Mesenteric fat pad (tissue), 1 donor: ENCODE data around the gene CARHSP1. TPM values are rescaled to one million over a fixed set of nuclear protein-coding genes. Genes with fewer than 3 reads are reported as not detected.
"Not testable (repeated sequence)": the region's sequence is repeated elsewhere in the genome, so short reads cannot be mapped to it uniquely, and the experiment has no call there.

Experiments
- DNase-seq: peaks from one replicate; pipeline ENCODE4 v3.0.0-alpha.2; 2020; ENCODE audit warnings: low spot score
- total RNA-seq: library from RNA; stranded (reverse); fragmentation: NEBNext Ultra II Directional; extraction: Animal tissue kit (Norgen Biotek cat#: 25700); gene quantifications from one replicate; pipeline ENCODE4 v1.2.1, GENCODE V29; 2021
- donor health status: DM: yes; HTN: yes; CAD: no.

CARHSP1 gene
- total RNA-seq, 1 donor from 2014 or later: 90.0 TPM

DNA sequence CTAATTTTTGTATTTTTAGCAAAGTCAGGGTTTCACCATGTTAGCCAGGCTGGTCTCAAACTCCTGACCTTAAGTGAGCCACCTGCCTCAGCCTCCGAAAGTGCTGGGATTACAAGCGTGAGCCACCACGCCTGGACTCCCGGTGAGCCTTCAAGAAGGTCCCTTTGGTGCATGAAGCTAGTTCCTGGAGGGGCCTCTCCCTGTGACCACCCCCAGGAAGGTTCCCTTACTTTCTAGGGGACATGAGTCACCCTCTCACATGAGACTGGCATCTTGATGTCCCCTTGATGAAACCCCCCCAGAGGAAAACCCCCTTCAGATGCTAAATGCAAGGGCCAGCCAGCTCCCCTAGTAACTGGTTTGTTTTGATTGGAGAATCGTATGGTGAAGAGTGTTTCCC lies 12.8 kb downstream of the CARHSP1 start:
- no peak for DNase-seq

DNA sequence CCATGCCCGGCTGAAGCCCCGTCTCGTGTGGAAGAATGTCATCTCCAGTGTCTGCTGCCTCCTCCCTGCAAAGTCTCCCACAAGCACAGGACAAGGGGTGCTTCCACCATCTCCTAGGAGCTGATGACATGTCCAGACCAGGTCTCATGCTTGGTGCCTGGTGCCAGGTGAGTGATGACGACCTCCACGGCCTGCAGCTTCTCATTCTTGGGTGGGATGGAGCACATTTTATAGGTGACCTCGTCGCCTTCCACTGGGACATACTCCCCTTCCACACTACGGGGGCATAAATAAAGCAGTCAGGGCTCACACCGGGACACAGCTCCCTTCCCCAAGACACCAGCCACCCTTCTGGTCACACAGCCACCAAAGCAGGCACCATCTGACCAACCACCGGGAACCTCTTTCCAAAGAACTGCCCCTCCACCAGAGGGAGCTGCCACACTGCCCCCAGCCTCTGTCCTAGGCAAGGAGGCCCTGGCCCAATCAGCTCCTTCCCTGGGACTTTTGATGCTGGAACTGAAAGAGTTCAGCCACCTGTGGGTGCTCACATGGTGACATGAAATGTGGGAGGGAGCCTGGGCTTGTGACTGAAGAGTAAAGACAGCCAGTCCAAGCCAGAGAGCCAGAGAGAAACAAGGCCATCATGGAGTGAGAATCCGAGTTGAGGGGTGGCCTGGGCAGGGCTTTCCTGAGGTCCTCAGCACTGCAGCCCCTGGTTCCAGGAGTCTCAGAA lies 13.6 kb downstream of the CARHSP1 start:
- no peak for DNase-seq

DNA sequence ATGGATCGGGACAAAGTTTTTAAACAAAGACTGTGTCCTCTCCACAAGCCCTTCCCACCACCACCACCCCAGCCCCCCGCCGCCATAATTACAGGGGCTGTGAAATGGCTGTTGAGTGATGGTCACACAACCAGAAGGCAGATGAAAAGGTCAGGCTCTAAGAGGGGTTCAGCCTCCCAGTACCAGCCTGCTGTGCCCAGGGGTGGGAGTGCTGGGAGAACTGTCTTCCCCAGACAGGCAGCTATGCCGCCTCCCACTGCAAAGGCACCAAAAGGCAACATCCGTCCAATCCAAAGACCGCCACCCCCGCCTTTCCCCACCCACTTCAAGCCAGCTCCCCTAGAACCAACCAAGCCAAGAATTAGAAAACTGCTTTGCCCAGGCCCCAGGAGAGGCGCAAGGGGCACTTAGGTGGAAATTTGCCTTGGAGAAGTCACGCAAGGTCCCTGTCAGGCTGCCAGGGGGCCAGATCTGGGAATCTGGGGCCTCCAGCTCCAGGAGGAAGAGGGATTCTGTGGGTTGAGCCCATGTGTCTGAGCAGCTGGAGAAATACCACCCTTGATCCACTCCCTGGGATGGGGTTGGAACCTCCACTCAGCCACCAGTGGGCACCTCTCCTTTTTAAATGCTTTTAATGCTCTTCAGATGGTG lies 14.4 kb downstream of the CARHSP1 start:
- DNase-seq: no peak

DNA sequence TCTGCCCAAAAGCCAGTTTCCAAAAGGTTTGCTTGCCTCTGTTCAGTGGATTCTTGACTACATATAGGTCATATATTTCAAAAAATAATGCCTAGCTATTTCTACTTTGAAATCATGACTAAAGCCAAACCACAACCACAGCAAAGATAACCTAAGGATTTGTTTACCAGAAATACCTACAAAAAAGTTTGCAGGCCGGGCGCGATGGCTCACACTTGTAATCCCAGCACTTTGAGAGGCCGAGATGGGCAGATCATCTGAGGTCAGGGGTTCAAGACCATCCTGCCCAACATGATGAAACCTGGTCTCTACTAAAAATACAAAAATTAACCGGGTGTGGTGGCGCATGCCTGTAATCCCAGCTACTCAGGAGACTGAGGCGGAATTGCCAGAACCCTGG lies 15.2 kb downstream of the CARHSP1 start:
- no peak for DNase-seq

DNA sequence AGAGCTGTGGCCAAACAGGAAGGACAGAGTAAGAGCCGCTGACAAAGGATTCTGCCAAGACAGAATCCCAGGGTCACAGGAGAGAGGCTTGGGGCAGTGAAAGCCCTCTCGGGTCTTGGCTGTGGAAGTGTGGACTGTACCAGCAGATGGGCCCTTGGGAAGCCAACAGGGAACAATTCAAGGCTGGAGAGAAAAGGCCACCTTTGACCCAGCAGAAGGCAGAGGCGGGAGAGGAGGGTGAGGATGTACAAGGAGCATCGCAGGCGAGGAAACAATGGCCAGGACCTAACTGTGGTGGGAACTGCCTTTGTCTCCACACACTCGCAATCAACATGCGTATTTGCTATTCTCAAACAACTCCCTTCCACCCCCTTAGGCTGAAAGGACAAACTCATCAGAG lies 15.7 kb downstream of the CARHSP1 start:
- no peak for DNase-seq

DNA sequence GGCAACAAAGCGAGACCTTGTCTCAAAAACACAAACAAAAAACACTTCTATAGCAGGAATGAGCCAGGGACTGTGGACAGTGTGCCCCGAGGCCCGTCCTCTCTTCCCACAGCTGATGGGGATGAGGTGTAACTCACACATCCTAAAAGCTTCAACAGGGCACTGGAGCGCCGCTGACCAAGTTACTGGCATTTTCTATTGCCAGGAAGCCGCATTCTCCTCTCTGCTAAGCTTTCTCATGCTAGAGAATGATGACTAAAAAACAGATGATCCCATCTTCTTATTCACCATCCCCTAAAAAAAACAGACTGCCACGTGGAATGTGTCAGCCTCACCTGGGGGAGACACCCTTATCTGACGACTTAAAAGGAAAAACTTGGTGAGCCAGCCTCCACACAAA lies 16.3 kb downstream of the CARHSP1 start:
- DNase-seq: no peak

DNA sequence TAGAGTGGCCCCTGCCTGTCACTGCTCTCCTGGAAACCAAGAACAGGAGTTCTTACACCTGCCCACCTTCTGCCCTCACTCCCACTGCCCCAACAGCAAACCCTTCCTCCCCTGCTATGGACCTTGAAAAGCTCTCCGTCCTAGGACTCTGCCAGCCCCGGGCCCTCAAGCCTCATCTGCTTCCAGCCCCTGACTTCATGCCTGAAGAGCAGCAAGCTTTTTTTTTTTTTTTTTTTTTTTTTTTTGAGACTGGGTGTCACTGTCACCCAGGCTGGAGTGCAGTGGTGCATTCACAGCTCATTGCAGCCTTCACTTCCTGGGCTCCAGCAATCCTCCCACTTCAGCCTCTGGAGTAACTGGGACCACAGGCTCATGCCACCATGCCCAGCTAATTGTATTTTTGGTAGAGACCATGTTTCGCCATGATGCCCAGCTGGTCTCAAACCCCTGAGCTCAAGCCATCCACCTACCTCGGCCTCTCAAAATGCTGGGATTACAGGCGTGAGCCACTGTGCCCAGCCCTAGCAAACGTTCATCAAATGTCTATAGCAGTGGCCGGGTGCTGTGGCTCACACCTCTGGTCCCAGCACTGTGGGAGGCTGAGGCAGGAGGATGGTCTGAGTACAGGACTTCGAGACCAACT lies 16.9 kb downstream of the CARHSP1 start:
- no peak for DNase-seq

DNA sequence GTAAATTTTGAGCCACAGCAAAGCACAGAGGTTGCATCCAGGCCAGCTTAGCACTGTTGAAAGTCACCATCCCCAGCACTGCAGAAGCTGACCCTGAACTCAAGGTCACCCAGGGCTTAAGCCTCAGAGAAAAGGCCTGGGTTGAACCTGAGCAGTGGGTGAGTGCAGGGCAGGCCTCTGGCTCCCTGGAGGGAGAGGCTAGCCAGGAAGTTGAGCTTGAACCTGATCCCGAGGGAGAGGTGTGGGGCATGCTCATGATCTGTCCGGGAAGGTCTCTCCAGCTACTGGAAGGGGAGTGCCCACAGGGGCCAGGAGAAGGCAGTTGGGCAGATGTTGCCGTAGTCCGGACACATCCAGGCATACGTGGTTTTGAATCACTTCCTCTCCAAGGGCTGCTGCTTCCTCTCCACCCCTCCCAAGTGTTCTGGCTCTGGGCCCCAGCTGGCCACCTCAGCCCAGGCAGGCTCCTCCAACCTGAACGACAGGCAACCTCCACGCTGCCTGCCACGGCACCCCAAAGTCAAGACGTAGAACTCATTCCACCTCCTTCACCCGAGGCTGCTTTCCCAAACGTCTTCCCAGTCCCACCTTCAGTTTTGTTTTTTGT lies 18.4 kb downstream of the CARHSP1 start:
- DNase-seq: peak; percentile 89

DNA sequence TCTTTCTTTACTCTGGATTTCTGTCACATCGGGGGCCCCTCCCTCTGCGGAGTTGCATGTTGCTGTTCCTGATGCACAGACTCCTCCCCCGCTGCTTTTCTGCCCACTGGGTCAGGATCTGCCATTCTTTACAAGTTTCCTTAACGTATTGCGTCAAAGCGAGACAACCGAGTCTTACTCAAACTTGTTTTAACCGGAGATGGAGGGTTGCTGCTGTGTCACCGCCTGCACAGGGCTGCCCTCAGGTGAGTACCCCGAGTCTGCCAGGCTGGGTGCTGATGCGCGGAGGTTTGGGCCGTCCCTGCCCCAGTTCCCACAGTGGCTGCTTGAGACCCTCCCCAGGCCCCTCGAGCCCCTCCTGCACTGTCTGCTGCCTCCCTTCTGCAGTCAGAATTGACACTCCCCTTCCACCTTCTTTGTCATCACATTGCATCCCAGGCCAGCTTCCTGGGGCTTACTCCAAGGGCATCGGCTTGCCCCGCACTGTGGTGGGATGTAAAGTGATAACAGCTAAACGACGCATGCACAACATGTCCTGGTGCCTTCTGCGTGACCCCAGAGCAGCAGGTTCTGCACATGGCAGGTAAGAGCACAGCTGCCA lies 19.3 kb downstream of the CARHSP1 start:
- DNase-seq: peak; percentile 78

DNA sequence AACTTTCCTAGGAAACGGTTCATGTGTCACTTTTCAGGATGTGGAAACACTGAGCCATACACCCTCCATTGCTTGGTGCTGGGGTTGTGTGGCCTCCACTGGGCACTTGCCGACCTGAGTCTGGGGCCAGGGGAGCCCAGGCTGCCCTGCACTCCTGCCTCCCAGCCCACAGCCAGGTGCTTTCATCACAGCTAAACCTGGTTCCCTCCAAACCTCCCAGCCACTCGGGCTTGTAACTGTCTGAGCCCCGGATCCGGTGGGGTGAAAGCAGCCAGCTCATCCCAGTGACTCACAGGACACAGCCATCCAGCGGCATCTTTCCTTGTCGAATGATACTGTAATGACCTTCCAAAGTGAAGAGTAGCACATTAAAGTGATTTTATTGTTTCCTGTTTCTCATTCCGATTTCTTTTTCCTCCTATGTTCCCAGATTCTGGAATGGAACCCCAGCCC lies 19.8 kb downstream of the CARHSP1 start:
- DNase-seq: peak; percentile 57

DNA sequence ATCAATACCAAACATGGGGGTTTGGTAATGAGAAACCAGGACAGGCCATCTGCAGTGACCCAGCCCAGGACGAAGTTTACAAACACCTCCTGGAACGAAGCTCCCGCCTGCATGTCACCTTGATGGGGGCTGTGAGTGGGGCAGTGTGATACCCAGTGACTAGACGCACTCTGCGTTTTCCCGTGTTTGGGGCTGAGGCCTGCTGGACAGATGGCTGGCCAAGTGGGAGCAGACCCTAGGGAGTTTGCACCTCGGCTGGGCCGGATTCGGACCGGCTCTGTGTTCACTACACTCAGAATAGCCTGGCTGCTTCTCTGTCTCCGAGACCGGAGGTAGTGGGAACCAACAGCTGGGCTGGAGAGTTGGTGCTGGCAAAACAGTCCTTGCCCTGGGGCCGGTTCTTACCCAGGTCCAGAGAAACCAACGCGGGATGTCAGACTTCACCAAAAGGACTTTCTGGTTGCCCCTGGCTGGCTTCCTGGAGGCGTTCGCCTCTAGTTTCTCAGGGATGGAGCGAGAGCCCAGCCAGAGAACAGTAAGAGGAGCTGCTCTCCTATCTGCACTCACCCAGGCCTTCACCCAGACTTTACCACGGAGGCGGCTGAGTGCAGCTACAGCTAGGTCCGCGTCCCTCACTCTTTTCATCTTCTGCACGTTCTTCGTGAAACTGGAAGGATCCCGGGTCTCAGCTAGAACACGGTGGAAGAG lies 20.4 kb downstream of the CARHSP1 start:
- DNase-seq: peak; percentile 83

DNA sequence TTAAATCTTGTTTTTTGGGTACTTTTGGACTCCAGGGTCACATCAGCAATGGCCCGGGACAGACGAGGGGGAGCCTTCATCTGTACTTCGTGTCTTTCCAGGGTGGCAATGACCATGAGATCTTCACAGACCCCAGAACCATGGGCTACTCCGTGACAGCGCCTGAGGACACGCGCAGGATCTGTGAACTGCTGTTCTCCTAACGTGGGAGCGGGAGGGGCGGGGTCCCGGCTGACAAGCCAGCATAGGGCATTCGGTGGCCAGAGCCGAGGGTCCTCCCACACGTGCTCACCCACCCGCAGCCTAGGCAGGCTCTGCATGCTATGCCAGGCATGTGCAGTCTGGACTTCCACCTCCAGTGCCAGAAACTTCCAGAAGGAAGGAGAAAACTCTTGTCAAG lies 21.2 kb downstream of the CARHSP1 start:
- DNase-seq: peak; percentile 33

DNA sequence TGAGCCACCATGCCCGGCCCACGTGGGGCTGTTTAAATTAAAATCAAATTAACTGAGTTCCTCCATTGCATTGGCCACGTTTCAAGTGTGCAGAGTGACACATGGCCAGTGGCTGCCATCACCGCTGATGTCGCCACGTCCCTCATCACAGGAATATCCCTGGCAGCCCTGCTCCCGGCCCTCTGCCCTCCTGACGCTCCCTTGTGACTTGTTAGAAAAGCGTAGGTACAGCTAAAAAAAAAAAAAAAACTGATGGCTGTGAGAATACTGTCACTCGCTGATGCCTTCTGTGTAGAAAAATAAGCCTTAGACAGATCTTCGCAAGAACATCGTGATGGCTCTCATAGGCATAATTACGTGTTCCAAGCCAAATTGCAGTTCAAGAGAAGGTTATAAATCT lies 21.7 kb downstream of the CARHSP1 start:
- DNase-seq: no peak

DNA sequence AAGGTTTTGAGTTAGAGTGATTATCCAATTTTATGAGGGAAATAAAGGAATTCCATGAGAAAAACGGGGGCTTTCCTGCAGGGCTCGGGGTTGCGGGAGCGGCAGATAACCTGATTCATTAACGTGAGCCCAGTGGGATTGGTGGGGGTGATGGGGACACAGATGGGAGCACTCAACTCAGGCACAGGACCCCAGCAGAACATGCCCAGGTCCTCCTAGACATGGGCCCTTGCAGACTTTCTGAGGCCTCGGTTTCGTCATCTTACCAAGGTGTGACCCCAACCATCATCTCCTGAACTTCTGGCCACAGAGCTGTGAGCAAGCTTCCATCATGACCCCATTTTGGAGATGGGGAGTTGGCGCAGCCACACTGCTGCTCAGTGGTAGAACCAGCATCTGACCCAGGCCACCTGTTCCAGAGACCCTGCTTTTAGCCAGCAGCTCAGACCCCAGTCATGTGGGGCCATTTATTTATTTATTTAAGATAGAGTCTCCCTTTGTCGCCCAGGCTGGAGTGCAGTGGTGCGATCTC lies 22.3 kb downstream of the CARHSP1 start:
- DNase-seq: no peak

DNA sequence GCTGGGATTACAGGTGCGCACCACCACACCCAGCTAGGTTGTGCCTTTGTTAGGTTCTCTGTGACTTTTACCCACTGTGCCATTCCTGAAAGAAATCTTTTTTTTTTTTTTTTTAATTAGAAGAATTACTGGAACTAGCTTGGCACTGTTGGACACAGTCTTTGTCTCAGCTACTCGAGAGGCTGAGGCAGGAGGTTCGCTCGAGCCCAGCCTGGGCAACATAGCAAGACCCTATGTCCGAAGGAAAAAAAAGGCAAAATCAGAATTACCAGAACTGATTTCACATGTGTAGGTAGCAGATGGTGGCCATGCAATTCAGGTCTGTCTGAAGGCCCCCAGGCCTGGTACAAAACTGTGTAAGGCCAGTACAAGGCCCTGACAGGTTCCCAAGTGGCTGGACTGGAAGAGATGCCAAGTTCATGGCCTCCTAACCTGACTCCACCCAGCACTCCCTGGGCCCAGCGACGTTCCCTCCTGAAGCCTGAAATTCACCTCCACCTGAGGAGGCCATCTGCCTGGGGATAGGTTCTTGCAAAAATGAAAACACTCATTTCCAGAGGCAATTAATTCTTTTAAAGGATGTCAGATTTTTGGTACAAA lies 23.0 kb downstream of the CARHSP1 start:
- DNase-seq: no peak

DNA sequence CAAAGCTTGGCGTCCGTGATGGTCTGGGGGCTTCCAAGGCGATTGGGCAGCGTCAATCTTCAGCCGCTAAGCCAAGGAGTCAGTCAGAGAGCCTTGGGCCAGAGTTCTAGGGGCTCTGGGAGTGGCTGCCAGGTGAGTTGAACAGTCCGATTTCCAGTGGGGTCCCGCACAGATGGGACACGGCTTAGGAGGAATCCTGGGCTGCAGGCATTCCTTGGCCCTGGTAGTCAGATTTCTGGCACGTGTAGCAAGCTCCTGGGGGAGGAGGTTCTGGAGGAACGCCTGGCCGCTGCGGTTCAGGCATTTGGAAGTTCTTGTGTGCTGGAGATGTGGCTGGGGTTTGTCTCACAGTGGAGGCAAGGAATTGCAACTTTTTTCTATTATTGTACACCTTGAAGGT lies 25.5 kb downstream of the CARHSP1 start:
- DNase-seq: not testable (repeated sequence)

DNA sequence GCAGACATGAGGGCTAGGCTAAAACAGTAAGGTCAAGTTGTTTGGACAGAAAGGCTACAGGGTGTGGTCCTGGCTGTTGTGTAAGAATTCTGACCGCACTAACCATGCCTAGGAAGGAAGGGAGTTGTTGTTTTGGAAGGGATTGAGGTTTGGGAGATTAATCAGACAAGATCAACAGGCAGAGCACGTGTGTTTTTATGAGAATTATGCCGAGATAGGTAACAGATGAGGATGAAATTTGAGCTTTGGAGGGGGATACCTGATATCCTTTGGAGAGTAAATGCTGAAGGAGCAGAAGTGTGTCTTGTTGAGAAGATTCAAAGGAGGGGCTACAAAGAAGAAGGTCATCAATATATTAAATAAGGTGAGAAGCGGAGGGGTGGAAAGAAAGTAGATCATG lies 26.8 kb downstream of the CARHSP1 start:
- DNase-seq: not testable (repeated sequence)

DNA sequence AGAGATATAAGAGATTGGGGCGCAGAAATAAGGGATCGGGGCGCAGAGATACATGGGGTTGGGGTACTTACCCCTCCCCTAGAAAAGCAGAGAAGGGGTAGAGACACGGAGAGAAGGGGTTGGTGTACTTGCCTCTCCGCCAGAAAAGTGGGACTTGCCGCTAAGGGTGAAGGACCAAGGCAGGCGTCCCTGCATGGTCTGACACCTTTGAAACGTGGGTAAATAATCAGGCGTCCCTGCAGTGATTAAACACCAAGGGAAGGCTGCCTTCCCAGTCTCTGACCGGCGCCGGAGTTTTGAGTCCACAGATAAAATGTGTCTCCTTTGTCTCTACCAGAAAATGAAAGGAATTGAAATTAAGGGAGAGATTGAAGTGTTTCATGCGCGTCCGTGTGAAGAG lies 31.2 kb downstream of the CARHSP1 start:
- not testable (repeated sequence) for DNase-seq

DNA sequence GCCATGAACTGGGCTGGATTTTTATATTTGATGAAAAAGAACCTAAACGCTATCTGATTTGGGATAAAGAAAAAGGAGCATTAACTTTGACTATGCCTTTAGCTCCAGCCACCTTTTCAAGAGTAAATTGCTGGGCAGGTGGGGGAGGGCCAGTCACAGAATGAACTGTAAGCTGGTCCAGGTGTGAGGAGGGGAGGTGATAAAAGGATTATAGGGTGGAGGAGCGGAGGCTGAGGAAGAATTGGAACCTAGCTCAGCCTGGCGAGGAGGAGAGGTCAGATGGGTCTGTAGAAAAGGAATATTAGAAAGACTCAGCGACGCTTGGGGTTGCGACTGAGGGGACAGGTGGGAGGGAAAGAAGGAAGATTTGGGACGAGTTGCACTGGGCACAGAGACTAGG lies 32.0 kb downstream of the CARHSP1 start:
- DNase-seq: not testable (repeated sequence)

DNA sequence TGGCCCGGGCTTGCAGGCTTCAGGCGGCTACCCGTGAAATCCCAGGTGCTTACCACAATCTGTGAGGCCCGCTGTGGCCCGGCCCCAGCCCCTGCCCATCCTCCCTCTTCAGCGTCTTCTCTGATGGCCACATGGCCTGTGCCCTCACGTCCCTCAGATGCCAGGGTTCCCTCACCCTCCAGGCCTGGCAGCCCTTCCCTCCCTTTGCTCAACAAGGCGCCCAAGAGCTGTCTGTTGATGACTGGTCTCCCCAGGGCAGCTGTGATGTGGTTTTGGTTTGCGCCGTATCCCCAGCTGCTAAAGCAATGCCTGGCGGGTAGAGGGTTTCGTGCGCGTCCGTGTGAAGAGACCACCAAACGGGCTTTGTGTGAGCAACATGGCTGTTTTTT lies 36.1 kb downstream of the CARHSP1 start:
- no peak for DNase-seq
